NCI-H1436 (cell line): ENCODE data around the gene NIN.
"Not testable (repeated sequence)": the region's sequence is repeated elsewhere in the genome, so short reads cannot be mapped to it uniquely, and the experiment has no call there.

Experiments used
- DNase-seq: peaks from one replicate; lab custom pipeline; 2025; lab: John Stamatoyannopoulos, UW

NIN gene

DNA sequence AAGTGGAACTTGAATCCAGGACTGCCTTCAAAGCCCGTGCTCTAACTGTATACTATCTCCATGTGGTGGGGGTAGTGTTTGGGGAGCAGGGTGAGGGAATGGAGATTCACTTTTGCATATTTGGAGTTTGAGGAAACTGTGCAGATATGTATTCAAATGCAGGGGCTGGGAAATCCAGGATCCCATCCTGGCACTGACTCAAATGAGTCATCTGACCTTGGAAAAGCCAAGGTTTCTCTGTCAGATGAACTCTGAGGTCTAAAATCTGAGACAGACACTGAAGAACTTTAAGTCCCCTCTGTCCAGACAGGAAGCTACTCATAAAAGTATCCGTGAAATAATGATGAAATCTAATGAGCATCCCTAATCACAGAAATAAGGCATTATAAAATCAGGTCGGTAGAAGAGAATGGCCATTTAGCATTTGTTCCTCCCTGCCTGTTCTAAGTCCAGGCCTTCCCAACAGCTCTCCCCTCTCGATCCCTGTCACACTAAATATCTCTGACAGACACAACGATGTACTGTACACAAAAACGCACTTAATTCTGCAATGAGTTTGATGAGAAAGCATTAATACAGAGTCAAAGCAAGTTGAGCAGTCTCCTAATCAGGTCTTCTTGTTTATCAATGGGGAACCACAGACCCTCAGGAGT, 14.4 kb downstream of the NIN start:
- DNase-seq, result no peak

DNA sequence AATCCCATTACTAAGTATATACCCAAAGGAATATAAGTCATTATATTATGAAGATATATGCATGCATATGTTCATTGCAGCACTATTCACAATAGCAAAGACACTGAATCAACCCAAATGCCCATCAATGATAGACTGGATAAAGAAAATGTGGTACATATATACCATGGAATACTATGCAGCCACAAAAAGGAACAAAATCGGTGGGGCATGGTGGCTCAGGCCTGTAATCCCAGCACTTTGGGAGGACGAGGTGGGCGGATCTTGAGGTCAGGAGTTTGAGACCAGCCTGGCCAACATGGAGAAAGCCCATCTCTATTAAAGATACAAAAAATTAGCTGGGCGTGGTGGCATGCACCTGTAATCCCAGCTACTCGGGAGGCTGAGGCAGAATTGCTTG, 15.4 kb downstream of the NIN start:
- DNase-seq, result not testable (repeated sequence)

DNA sequence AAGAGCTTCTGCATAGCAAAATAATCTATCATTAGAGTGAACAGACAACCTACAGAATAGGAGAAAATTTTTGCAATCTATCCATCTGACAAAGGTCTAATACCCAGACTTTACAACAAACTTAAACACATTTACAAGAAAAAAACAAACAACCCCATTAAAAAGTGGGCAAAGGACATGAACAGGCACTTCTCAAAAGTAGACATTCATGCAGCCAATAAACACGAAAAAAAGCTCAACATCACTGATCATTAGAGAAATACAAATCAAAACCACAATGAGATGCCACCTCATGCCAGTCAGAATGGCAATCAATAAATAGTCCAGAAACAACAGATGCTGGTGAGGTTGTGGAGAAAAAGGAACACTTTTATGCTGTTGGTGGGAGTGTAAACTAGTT, 15.9 kb downstream of the NIN start:
- not testable (repeated sequence) for DNase-seq

DNA sequence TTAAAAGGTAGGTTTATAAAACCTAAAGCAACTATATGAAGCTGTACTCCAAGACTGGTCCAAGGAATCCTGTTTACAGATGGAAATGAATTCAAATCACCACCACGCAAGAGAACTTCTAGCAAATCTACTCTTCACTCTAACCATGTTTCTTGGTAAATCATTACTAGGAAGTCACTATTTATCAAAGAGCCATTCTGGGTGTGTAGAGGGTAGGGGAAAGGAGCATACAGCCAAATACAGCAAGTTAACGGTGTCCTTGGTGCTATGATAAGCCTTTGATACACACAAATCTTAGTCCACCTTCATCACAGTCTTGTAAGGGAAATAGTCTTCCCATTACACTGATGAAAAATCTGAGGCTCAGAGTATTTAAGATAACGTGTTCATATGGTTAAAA, 16.8 kb downstream of the NIN start:
- no peak for DNase-seq

DNA sequence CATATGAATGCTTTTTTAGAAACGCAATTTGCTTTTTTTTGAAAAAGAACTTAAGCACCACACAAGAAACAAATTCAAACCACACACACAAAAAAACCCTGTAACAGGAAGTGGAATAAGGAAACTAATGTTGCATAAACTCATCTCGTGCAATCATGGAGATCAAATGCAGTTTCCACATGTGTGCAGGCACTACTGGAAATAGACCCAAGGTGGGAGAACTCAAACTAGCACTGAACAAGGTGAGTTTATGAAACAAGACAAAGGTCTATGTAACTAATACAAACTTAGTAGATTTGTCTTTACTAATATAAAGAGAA, 17.5 kb downstream of the NIN start:
- no peak for DNase-seq

DNA sequence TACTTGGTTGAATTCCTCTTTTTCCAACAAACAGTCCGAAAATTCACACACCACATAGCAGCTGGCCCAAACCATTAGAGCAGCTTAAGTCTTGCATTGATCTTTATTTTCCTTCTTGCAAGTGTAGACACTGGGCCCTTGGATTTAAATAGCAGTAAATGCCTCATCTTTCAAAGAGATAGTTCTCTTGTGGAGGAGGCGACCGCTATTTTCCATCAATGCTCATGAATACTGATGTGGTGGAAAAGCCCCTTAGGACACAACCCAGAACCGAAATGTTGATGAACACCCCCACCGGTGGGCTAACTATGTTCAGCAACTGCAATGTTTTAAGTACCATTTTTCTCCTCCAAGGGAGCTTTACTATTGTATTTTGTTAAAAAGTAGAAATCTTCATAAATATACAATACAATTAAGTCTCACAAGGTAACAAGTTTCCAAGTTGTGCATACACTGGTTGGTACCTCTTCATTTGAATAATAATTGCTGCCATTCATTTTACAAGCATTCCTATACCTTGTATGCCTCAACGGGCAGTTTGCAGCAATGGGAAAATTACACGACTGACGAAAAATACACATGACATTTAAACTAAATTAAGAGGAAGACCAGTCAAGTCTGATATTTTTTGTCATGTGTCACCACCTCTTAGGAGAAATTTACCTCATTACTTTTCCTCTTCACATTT, 18.0 kb downstream of the NIN start:
- DNase-seq, result no peak

DNA sequence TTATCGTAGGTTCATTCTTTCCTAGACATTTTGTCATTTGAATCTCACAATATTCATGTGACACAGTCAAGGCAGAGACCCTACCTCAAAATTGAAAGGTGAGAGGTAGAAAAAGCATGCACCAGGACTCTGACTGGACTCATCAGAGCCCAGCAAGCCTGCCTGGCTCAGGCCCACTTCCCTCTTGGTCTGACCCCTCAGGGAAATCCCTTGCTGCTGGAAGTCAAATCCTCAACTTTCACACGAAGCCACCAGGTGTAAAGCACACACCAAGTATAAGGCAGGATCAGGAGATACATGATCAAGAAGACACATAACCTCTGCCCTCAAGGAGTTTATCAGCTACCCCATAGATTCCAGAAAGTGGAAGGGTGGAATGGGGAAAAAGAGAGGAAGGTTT, 18.8 kb downstream of the NIN start:
- DNase-seq, result no peak

DNA sequence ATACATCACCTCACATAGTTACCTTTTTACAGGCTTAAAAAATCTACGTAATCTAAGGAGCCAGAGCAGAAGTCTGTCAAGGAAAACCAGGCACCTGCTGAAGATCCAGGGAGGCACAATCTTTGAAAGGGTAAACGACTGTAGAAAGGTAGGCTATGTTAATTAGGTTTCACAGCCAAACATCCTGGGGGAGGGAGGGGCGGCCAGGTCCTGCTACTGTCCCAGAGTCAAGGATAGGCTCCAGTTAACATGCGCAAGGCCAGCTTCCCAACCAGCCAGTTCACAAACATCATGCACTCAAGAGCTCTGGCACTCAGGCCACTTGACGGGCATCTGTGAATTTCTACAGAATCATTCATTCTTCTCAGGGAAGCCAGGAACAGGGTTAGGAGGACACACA, 22.9 kb downstream of the NIN start:
- no peak for DNase-seq

DNA sequence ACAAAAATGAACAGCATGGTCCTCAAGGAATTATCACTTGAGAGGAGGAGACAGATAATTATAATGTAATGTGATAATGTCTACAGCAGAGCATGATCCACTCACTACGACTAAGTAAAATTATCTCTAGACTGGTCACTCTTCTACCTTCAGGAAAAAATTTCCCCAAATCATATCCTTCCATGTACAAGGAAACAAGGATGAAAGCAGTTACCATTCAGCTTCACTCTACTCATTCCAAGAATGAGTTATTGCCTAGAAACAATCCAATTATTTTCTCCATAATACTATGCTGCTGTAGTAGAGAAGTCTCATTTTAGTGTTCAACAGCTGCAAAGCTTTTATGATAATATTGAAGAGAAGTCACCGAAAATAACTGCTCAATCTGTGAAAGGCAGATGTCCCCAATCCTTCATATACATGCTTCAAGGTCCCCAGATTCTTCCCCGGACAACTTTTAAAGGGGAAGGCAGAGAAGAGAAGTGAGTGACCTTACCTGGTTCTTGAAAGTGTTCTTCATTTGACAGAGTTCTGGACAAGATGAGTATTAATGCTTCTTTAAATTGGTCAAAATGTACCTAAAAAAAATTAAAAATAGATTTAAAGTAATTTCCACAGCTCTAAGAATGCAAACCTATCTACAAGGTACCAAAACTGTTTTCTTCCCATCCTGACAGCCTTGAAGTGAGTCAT, 24.6 kb downstream of the NIN start:
- no peak for DNase-seq

DNA sequence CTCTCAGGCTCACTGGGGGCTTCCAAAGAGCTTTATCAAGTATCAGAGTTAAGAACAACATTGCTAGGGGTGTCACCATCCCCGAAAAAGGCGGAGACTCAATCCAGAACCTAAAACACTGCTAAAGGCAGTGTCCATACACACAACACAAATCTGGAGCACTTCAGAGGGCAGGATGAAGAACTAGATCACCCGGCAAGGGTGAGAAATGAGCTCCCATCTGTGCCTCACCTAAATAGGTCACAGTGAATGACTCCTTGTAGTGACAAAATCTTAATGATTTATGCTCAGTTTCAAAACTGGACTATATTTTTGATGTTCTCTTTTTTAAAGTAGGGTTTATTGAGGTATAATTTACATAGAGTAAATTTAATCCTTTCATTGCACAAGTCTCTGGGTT, 25.6 kb downstream of the NIN start:
- no peak for DNase-seq

DNA sequence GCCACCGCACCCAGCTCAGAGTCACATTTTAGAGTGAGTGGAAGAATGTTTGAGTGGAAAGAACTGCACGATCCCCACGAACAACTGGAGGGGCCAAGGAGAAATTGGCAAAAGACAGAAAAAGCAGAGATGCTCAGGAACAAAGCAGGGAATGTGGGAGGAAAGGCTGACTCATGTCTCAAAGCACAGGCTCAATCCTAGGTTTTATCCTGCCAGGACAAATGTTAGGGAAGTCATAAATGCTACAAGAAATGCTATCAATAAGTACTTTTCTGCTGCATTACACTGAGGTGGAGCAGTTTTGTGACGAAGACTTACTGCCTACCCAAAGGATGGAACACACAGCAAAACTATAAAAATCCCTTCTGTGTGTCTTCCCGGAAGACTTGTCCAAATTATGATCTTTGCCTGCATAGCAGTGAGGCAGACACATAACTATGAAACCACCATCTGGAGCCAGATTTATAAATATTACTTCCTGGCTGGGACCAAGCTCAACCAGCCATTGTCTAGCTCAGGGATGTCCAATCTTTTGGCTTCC, 26.7 kb downstream of the NIN start:
- DNase-seq, result no peak

DNA sequence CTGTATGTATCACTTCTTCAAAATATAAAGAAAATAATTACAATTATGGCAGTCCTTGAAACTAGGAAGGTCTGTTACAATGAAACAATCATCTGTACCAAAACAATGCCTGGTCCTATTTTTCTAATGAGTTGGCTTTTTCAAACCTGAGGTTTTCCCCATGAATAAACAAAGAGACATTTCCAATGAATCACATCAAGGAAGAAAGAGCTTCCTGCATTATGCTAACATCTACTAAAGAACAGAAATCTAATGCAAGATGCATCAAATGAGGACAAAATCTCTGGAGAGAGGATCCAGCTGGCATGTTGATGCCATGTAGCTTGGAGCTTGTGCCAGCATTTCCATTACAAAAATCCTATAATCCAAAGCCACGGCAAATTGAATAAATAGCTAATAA, 29.3 kb downstream of the NIN start:
- DNase-seq, result no peak

DNA sequence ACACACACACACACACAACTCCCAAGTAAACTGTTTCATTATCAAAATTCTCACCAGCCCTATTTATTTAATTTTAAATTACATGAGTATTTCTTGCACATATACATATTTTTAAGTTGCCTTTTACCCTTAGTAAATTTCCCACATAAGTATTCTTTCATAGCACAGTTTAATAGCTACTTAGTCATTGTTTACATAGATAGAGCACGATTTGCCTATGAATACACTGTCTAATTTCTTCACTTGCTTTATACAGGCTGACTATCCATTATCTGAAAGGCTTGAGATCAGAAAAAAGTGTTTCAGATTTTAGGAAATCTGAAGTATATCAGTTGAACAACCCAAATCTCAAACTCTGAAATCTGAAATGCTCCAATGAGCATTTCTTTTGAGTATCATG, 30.9 kb downstream of the NIN start:
- DNase-seq, result no peak

DNA sequence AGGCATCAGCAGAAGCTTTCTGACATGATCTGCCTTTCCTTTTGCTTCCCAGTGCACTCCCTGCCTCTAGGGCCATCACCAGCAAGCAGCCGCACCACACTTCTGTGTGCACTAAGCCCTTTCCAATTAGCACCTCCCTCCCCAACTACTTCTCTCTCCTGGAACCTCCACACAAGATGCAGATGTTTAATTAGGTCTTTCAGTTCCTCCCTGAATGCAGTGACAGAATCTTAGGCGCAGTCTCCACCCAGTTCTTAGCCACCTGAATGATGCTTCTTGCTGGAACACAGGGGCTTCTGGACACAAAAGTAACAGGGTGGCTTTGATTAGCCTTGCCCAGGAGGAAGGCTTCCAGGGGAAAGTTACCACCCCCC, 32.9 kb downstream of the NIN start:
- DNase-seq, result no peak

DNA sequence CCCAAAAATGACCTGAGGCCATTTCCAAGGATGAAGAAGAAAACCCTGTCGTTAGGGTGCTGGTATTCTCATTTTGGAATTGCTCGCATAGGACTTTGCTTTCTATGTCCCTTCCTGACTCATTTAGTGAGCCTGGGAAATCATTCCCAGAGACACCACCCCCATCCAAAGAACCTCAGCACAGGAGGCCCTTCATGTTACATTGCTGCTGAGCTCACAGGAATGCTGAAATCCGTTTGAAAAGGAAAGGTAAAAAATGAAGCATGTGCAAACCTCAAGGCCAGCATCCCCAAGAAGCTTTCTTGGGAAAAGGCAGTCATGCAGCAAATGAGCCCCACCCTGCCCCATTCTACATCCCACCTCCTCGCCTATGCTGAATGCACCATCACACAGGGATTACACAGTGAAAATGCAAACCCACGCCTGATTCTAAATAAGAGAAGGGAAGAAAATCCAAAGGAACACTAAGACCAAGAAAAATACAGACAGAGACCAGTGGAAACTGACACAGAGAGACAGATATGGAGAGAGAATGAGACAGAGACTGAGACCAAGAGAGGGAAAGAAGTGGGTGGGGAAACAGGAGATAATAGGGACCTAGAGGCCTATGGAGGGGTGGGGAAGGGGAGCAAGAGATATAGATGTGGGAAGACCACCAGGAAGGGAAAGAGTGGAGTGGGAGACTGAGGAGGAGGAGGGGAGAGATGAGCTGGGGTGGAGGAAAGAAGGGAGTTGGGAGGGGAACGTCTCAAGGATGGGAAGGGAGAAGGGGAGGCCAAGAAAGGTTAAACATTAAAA, 33.5 kb downstream of the NIN start:
- no peak for DNase-seq

DNA sequence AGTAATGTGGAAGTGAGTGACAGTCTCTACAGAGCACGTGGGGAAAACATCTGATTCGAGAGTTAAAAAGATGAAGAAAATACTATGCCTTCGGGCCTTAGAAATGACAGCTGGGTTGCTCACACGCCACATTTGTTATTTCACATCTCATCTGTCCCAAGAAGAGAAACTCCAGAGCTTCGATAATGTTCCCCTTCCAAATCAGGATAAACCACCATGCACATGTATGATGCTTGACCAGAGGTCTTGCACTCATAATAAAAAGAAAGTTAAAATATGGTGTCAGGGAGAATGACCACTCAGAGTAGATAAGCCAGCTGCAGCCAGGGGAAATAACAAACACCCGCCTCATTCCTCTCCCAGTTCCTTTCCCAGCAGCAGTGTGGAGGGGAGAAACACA, 34.6 kb downstream of the NIN start:
- no peak for DNase-seq

DNA sequence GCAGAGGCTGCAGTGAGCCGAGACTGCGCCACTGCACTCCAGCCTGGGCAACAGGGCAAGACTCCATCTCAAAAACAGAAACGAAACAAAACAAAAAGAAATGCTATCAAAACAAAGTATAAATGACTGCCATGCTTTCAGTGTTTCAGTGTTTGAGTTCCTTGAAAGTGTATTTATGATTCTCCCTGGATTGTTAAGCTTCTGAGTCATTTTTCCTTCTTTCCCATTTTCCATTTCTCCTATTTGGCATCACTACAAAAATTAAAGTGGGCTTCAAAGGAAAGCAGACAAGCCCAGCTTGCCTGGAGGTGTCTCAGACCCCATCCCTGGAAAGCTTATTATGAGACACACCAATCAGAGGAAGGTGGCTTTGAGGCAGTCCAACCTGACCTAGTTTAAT, 35.1 kb downstream of the NIN start:
- DNase-seq, result no peak

DNA sequence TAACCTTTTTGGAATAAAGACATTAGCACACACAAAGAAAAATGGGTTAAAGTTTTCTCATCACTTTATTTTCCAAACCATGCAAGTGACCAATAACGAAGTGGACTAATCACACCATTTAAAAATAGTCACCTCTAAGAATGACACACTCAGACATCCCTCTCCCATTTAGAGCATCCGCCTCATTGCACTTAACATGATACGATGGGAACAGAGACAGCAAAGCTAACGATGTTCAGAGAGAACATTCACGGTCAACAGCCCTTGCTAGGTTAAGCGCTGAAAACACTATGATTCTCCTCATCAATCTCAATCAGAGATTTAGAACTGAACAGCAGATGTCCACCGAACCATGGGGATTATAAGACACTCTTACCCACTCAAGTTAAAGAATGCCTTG, 35.8 kb downstream of the NIN start:
- no peak for DNase-seq

DNA sequence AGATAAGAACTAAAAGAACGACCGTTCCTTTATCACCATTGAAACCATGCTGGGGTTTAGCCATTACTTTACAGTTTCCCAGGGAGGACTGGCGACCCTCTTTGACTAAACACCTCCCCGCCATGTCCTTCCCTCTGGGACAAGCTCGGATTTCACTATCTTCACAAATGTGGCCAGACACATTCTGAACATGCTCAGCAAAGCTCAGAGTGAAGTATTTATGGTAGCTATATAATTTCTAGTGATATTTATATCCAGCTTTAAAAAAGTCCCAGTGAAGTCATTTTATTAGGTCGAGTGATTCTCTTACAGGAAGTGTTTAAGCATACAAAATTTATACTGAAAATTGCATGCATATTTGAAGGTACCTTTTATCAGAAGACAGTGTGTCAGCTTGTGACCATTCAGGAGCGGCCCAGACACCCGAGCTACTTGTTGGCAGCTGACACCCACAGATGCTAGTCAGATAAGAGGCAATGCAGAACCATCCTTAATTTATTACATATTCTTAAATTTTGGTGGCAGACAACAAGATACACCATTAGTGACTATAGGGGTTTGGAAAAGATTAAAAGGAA, 36.8 kb downstream of the NIN start:
- no peak for DNase-seq

DNA sequence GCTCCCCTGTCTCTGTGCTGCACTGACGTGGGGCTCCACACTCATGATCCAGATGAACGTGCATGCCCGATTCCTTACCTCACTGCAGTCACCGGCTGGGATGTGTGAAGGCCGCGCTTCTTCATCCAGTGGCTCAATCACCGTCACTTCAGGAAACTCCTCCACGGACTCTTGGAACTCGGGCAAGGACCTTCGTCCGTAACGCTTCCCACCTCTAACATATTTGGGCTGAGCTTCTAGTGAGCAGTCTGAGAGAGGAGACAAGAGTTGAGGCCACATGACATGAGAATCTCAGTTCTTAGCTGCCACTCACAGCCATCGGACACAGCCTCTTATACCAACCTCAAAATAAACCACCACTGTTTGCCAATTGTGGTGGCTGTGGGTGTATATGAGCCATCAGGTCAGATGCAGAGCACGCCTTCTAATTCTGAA, 38.3 kb downstream of the NIN start:
- no peak for DNase-seq

DNA sequence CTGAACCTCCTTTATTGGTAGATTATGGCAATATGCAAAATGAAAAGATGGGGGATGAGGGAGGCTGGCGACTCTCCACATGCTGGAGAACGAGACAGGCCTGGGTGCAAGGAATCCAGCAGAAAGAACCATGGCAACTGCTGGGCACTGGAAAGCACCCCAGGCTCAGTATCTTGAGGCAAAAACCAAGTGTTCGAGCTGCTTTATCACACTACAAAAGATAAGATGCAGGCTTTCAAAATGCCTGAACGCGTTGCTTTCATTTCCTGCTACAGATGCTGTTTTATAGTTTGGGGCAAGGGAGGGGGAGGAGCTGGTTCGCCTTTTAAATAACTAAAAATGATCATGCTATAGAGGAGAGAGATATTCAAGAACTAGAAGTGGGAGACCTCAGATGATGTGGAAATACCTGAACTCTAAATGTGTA, 38.9 kb downstream of the NIN start:
- no peak for DNase-seq

DNA sequence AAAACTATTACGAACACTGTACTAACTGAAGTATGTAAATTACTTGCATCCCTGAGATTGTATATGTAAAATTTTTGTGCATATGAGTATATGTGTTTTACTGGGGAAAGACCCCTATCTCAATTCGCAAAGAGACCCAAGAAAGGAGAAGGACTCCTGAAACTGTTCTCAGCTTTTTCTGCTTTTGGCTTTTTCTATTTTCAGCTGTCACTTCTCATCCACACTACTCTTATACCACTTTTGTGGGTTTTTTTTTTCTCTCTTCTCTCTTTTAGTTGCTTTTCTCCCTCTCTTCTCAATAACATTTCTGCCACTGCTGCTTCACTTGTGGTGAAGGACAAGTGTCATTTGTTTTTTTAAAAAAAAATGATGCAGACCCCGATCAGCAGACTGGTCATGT, 39.8 kb downstream of the NIN start:
- DNase-seq, result no peak
